B cell (primary cell): Measurements from ENCODE around the gene CREB5. TPM values are rescaled to one million over a fixed set of nuclear protein-coding genes. Genes with fewer than 3 reads are reported as not detected.

Experiments used
- ATAC-seq: fragments of 200-7000 bp; cut with Tn5 transposase; one replicate; pipeline ENCODE4 v1.10.0; 2021; ENCODE audit warnings: low read depth, mild to moderate bottlenecking, moderate number of reproducible peaks, moderate library complexity
- CTCF ChIA-PET: fragments of 350-600 bp; sonication (Branson Sonifier 250); formaldehyde crosslinking; loops from one replicate; lab custom pipeline; 2021; ENCODE audit warnings: antibody characterized with exemption, inconsistent platforms; lab: Charles Lee
- POLR2A ChIA-PET: fragments of 350-600 bp; sonication (Branson Sonifier 250); formaldehyde crosslinking; loops from one replicate; lab custom pipeline; 2021; ENCODE audit warnings: antibody characterized with exemption; lab: Charles Lee
- DNase-seq: peaks from one replicate; pipeline ENCODE4 v3.0.0; 2013
- H2AFZ ChIP-seq: 2 replicates; pipeline ENCODE4 v1.6.1; 2012; ENCODE audit warnings: mild to moderate bottlenecking, low read depth, low read length; ENCODE audit not compliant: insufficient read depth, poor library complexity, severe bottlenecking
- H3K27ac ChIP-seq, 2 donors: 1 replicate in 1 of 2; 2 replicates in 1 of 2; pipeline ENCODE4 v1.5.1; 2012 to 2013; ENCODE audit warnings: low read length in 2 of 2, mild to moderate bottlenecking in 2 of 2, moderate library complexity in 1 of 2
- H3K27me3 ChIP-seq, 4 experiments: fragments of 200-600 bp in 1 of 4; sonication (generic) in 1 of 4; replicated peaks in 1 of 4; 1 replicate in 2 of 4; 2 replicates in 2 of 4; pipeline versions ENCODE4 v1.6.1 to v1.7.0; 2013 to 2016; ENCODE audit warnings: low read length in 3 of 4, mild to moderate bottlenecking in 2 of 4, mixed read lengths in 1 of 4, moderate library complexity in 1 of 4; ENCODE audit not compliant: insufficient read depth in 4 of 4, control insufficient read depth in 3 of 4; ENCODE audit errors: control extremely low read depth in 1 of 4
- H3K36me3 ChIP-seq, 2 experiments: replicated peaks in 1 of 2; 1 replicate in 1 of 2; 2 replicates in 1 of 2; pipeline versions ENCODE4 v1.6.1 to v1.7.1; 2013; ENCODE audit warnings: low read length in 1 of 2; ENCODE audit not compliant: insufficient read depth in 2 of 2, control insufficient read depth in 1 of 2; ENCODE audit errors: control extremely low read depth in 1 of 2, extremely low read depth in 1 of 2
- H3K4me1 ChIP-seq, 2 donors: fragments of 200-600 bp in 1 of 2; sonication (generic) in 1 of 2; 1 replicate in 1 of 2; 2 replicates in 1 of 2; pipeline versions ENCODE4 v1.5.1 to v1.6.1; 2013 to 2017; ENCODE audit warnings: low read length in 2 of 2; ENCODE audit not compliant: control insufficient read depth in 2 of 2, insufficient read depth in 2 of 2
- H3K4me2 ChIP-seq: replicated peaks from 2 replicates; pipeline ENCODE3; 2012; ENCODE audit warnings: mild to moderate bottlenecking, low read depth, low read length; ENCODE audit not compliant: poor library complexity, severe bottlenecking
- H3K4me3 ChIP-seq, 5 experiments: fragments of 200-600 bp in 1 of 5; sonication (generic) in 1 of 5; 1 replicate in 3 of 5; 2 replicates in 2 of 5; pipeline versions ENCODE4 v1.5.1 to v1.7.0; 2011 to 2016; ENCODE audit warnings: low read length in 4 of 5, mild to moderate bottlenecking in 4 of 5, low read depth in 2 of 5, control low read depth in 1 of 5, moderate library complexity in 1 of 5; ENCODE audit not compliant: insufficient read depth in 1 of 5; ENCODE audit errors: control extremely low read depth in 1 of 5, extremely low read depth in 1 of 5
- H3K79me2 ChIP-seq: fragments of 200-600 bp; sonication (generic); one replicate; pipeline ENCODE4 v1.6.0; 2016; ENCODE audit warnings: low read length; ENCODE audit not compliant: control insufficient read depth, insufficient read depth
- H3K9ac ChIP-seq: fragments of 200-600 bp; sonication (generic); 2 replicates; pipeline ENCODE4 v1.6.1; 2017; ENCODE audit warnings: mild to moderate bottlenecking, low read length, moderate library complexity
- H3K9me3 ChIP-seq, 3 donors: one replicate each; pipeline versions ENCODE4 v1.6.1 to v1.7.1; 2013; ENCODE audit warnings: low read length in 2 of 3; ENCODE audit not compliant: control insufficient read depth in 2 of 3, insufficient read depth in 1 of 3; ENCODE audit errors: control extremely low read depth in 1 of 3
- H4K20me1 ChIP-seq: 2 replicates; pipeline ENCODE4 v1.6.0; 2012; ENCODE audit warnings: mild to moderate bottlenecking, low read length; ENCODE audit not compliant: insufficient read depth, control insufficient read depth, poor library complexity, severe bottlenecking
- H3K27ac Mint-ChIP-seq: one replicate; pipeline ENCODE4 v1.8.0; 2021; ENCODE audit warnings: mixed read lengths
- H3K27me3 Mint-ChIP-seq: one replicate; pipeline ENCODE4 v1.8.0; 2021; ENCODE audit warnings: mixed read lengths
- H3K4me1 Mint-ChIP-seq: one replicate; pipeline ENCODE4 v1.8.0; 2021; ENCODE audit warnings: mixed read lengths
- H3K4me3 Mint-ChIP-seq: one replicate; pipeline ENCODE4 v1.8.0; 2021; ENCODE audit warnings: mixed read lengths
- H3K9me3 Mint-ChIP-seq: one replicate; pipeline ENCODE4 v1.8.0; 2022; ENCODE audit warnings: mixed read lengths; ENCODE audit not compliant: insufficient read depth
- EZH2 ChIP-seq: IDR thresholded peaks from 2 replicates; pipeline ENCODE4 v1.6.1; 2012; ENCODE audit warnings: borderline replicate concordance, low read depth, mild to moderate bottlenecking, moderate library complexity, low read length; ENCODE audit not compliant: insufficient read depth, poor library complexity, severe bottlenecking
- WGBS: methylation state at CpG from one replicate; pipeline ENCODE4 v1.1.5; 2013; ENCODE audit warnings: missing lambda C conversion rate; ENCODE audit not compliant: insufficient coverage; 5-methylcytosine and 5-hydroxymethylcytosine counted together
- intact Hi-C: fragments of 100-400 bp; cut with micrococcal nuclease; formaldehyde crosslinking; loops from one replicate; pipeline ENCODE4 v1.10.0; 2022
- polyA plus RNA-seq: library from polyadenylated mRNA; depleted of rRNA; stranded (reverse); fragments of >200 nt; gene quantifications from 2 replicates; pipeline ENCODE4 v1.2.3, GENCODE V29; 2012
- total RNA-seq, 2 donors: library from RNA; stranded (reverse); fragments of 120-200 nt in 1 of 2; gene quantifications; 1 replicate in 1 of 2; 2 replicates in 1 of 2; pipeline versions ENCODE4 v1.2.3 to v1.2.4, GENCODE V29; 2013 to 2022
- TF ChIP-seq, protein P1 (sequence below): fragments of 200-600 bp; IDR thresholded peaks from one replicate; pipeline ENCODE4 v1.8.0; 2022; ENCODE audit warnings: antibody characterized with exemption, mild to moderate bottlenecking

The CREB5 gene
- total and polyA plus RNA-seq, 2 donors (not counting 1 experiment from before 2014, with no cell fraction given) = 0.05 to 0.95 TPM

DNA sequence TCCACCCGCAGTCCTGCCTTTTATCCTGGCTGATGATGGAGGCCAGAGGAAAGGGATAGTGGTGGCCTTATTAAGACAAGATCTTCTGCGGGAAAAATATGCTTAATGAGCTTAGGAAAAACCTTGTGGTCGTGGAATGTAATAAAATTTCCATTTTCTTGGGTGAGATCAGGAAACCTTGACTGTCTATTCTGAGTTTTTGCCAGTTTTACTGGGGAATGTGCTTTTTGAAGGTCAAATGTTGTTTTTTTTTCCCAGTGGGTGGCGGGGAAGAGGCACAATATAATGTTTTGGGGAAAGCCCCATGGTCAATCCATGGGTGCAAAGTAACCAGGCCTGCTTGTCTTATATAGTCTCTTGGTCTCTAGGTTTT, 118.5 kb downstream of the CREB5 start:
- POLR2A ChIA-PET = no interaction called here

DNA sequence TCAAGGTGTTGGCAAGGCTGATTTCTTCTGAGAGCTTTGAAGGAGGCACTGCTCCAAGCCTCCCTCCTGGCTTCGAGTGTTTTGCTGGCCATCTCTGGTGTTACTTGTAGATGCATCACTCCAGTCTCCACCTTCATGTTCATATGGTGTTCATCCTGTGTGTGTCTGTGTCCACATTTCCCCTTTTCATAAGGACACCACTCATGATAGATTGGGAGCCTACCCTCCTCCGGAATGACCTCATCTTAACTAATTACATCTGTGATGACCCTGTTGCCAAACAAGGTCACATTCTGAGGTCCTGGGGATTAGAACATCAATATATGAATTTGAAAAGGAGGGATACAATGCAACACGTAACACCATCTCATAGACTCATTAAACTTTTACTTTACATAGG, 119.0 kb downstream of the CREB5 start:
- Mint-ChIP-seq H3K4me1 (peaks cover 5% of the 10 kb centered on the region), H3K27ac (no peak overlapping the region), H3K27me3 (peaks cover 1% of the 10 kb centered on the region), H3K4me3 (no peak overlapping the region), H3K9me3 (peaks cover 5% of the 10 kb centered on the region)
- Histone ChIP-seq H3K4me2 (no peak overlapping the region), H4K20me1 (no peaks in the 10 kb centered on the region), H3K9ac (no peak overlapping the region), H3K9me3 (peaks cover 0 to 7% (median 4%) of the 10 kb centered on the region in 3 donors), H3K4me3 (no peak overlapping the region), H3K4me1 (no peaks in the 10 kb centered on the region), H3K36me3 (no peaks in the 10 kb centered on the region), H3K27ac (no peak overlapping the region), H3K79me2 (no peaks in the 10 kb centered on the region), H3K27me3 (peaks cover 0 to 4% (median 0%) of the 10 kb centered on the region in 4 experiments), H2AFZ (no peak overlapping the region)
- DNase-seq (no peak), ATAC-seq (no peak)
- WGBS = 100% methylated on average over 1 of the region's 3 CpGs
- intact Hi-C loops = no loop called here
- no peak for TF ChIP-seq EZH2
- TF ChIP-seq, protein P1, sequence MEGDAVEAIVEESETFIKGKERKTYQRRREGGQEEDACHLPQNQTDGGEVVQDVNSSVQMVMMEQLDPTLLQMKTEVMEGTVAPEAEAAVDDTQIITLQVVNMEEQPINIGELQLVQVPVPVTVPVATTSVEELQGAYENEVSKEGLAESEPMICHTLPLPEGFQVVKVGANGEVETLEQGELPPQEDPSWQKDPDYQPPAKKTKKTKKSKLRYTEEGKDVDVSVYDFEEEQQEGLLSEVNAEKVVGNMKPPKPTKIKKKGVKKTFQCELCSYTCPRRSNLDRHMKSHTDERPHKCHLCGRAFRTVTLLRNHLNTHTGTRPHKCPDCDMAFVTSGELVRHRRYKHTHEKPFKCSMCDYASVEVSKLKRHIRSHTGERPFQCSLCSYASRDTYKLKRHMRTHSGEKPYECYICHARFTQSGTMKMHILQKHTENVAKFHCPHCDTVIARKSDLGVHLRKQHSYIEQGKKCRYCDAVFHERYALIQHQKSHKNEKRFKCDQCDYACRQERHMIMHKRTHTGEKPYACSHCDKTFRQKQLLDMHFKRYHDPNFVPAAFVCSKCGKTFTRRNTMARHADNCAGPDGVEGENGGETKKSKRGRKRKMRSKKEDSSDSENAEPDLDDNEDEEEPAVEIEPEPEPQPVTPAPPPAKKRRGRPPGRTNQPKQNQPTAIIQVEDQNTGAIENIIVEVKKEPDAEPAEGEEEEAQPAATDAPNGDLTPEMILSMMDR = no peak
- POLR2A ChIA-PET = no interaction called here
- CTCF ChIA-PET = no interaction called here

More for the DNA sequence above, 118.5 kb downstream of the CREB5 start:
- no peak overlapping the region for H3K4me2 ChIP-seq
- H4K20me1 ChIP-seq = no peaks in the 10 kb centered on the region
- H2AFZ ChIP-seq = no peak overlapping the region
- H3K79me2 ChIP-seq = no peaks in the 10 kb centered on the region
- DNase-seq (no peak), ATAC-seq (no peak)
- WGBS = 95% methylated on average over 2 of the region's 4 CpGs
- no peak overlapping the region for H3K27ac ChIP-seq
- H3K9ac ChIP-seq = no peak overlapping the region
- no peaks in the 10 kb centered on the region for H3K4me1 ChIP-seq
- Mint-ChIP-seq H3K27ac (no peak overlapping the region), H3K27me3 (no peaks in the 10 kb centered on the region), H3K9me3 (peaks cover 5% of the 10 kb centered on the region), H3K4me1 (peaks cover 5% of the 10 kb centered on the region), H3K4me3 (no peak overlapping the region)
- no peak for TF ChIP-seq EZH2
- TF ChIP-seq, protein P1 = no peak
- peaks cover 0 to 7% (median 4%) of the 10 kb centered on the region in 3 donors for H3K9me3 ChIP-seq
- H3K4me3 ChIP-seq = no peak overlapping the region
- H3K36me3 ChIP-seq = no peaks in the 10 kb centered on the region
- intact Hi-C loops = no loop called here
- CTCF ChIA-PET = no interaction called here
- peaks cover 0 to 6% (median 0%) of the 10 kb centered on the region in 4 experiments for H3K27me3 ChIP-seq
